ENCODE results near the gene EGFL7. TPM values are rescaled to one million over a fixed set of nuclear protein-coding genes. Genes with fewer than 3 reads are reported as not detected.

Gene EGFL7
- polyA plus RNA-seq, 1 donor, result 90.8 TPM

DNA sequence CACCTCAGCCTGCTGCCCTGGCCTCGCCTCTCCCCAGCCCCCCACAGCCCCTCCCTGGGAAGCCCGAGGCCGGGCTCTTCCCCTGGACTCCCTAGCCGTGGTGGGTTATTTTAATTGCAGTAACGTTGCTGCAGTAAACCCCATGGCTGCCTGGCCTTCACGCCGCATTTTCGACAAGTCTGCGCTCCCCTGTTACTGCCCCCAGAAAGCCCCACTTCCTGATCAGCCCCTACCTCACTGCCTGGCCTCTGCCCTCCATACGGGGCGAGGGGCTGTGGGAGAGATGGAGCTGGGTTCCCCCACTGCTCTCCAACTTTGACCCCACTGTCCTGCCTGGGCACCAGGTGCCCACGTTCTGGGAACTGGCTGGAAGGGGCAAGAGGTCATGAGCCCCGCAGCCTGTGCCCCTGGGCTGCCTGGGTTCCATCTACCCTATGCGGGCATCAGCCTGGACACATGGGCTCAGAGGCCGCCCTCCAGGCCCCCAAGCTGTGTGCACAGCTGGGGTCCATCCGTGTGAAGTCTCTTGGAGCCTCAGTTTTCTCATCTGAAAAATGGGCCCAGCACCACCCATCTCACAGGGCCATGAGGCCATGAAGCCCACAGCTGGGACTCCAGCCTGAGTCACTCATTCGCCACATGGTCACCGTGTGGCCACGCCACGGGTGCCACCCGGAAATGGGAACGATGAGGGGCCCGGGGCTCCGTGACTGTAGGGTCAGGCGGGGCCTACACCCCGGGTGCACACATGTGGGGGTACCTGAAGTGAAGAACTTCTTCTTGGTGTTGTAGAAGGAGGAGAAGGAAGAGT is 11.5 kb downstream of the EGFL7 start:
- DNase-seq, result no peak

DNA sequence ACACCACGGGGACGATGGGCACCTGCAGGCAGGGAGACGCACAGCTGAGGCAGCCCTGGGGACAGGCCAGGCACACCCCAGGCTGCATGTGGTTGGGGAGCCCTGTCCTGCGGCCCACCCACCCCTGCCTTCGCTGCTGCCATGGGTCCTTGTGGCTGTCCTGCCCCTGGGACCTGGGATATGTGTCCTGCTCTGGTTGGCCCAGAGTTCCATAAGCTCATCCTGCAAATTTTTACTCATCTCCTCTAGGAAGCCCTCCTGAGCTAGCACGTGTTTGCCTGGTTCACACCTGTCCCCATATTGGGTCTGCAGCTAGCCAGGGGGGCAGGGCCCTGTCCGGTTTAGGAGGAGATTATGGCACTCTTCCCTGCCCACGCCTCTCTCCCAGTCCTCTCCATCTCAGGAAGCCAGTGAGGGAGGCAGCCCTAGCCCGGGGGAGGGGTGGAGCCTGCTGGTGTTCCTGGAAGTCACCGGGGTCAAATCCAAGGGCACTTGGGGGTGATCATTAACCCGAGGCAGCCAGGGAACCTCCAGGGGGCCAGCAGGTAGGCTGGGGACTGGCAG is 12.2 kb downstream of the EGFL7 start:
- no peak for DNase-seq

GRCh38 chr9:136675477-136676296 is 13.0 kb downstream of the EGFL7 start:
- no peak for DNase-seq

- DNase-seq, result no peak
These were observed 13.6 kb downstream of the EGFL7 start for GRCh38 chr9:136676297-136676794.

- DNase-seq, result no peak
These were observed 14.4 kb downstream of the EGFL7 start for GRCh38 chr9:136676920-136677686.

- DNase-seq, result no peak
These were observed 15.3 kb downstream of the EGFL7 start for GRCh38 chr9:136678034-136678433.

DNA sequence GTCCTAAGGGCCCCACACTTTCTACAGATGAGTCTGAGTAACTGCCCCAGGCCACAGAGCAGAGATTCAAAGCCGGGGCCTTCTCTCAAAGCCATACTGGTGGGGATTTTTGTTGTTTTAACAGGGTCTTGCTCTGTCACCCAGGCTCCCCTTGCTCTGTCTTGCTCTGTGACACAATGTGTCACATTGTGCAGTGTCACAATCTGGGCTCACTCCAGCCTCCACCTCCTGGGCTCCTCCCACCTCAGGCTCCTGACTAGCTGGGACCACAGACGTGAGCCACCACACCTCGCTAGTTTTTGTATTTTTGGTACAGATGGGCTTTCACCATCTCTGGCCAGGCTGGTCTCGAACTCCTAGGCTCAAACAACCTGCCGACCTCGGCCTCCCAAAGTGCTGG is 15.9 kb downstream of the EGFL7 start:
- DNase-seq, result no peak

GRCh38 chr9:136679431-136679941 is 16.8 kb downstream of the EGFL7 start:
- no peak for DNase-seq

DNA sequence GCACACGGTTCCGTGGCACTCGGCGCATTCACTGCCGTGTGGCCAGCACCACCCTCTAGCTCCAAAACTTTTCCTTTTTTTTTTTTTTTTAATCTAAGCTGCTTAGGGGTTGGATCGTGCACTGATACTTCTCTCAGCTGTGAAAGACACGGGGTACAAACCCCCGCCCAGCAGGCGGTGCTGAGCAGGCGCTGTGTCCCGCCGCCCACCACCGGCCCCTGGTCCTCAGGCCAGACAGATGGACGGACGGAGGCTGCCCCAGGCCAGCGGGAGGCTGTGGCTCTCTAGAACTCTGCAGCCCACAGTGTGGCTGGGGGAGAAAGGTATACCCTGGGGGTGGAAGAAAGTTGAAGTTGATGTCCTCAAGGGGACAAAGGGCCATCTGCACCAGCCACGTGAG is 18.3 kb downstream of the EGFL7 start:
- no peak for DNase-seq

- DNase-seq, result no peak
These were observed 19.4 kb downstream of the EGFL7 start for GRCh38 chr9:136681945-136682699.

GRCh38 chr9:136682710-136683109 is 20.0 kb downstream of the EGFL7 start:
- DNase-seq, result no peak

DNA sequence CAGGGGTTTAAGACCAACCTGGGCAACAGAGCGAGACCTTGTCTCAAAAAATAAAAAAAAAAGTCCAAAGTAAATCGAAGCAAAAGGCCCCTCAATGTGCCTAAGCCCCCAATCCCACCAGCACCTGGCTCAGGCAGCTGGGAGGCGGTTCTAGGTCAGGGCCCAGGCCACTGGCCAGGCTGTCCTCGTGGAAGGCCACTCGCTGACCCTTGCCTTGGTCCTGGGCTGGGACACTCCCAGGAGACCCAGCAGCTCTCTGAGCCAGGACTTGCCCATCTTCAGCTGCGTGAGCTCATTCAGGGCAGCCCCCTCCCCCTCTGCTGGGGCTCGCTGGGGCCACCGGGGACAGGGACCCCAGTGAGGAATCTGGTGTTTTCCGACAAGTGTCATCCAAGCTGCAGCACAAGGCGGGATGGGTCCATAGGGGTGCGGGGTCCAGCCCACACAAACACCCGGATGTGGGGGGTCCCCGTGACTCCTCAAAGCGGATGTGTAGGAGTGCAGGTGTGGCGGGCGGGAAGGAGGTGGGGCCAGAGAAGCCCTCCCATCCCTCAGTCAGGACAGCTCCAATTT is 20.5 kb downstream of the EGFL7 start:
- DNase-seq, result no peak

DNA sequence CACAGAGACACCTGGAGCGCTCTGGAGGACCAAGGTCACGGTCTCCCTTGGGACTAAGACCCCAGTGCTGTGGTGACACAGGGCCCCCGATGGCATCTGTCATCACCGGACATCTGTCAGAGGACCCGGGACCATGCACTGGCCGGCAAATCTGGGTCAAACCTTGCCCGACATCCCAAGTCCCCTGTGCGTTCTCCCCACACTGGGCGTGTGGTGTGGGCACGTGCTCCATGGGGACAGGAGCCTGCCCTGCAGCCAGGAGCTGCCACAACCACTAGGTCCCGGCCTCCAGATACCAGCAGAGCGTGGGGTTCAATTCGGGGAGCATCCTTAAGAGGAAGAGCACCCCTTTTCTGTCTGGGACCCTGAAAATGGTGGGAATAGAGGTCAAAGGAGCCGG is 21.0 kb downstream of the EGFL7 start:
- DNase-seq, result no peak

DNA sequence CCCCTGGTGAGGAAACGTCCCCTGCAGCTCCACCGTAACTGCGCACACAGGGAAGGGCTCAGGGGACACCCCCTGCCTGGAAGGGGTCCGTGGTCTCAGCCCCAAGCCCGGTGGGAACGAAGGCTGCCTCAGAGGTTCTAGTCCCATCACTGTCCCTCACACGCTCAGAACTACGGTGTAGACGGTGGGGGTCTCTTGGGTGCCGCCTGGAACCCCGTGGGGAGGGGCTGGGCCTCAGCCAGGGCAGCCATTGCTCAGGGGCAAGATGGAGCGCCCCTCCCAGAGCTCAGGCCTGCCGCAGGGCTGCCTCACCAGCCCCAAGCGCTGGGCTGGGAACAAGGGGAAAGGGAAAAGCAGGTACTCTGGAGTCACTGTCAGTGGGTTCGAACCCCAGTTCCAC is 21.6 kb downstream of the EGFL7 start:
- no peak for DNase-seq

- DNase-seq, result no peak
These were observed 22.1 kb downstream of the EGFL7 start for GRCh38 chr9:136684799-136685198.

DNA sequence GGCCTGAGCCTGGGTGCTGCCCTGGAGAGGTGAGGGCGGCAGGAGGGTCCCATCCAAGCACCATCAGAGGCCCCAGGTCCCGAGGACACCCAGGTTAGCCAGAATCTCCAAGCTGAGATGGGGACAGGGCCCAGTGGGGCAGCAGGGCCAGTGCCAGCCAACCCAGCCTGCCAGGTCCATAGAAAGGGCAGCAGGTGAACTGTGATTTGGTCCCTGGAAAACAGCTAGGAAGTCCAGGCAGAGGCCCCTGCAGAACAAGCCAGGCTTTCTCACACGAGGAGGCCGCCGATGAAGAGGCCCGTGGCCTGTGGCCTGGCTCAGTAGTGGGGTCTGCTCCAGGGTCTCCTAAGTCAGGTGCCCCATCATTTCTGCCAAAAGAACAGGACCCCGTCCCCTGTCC is 22.5 kb downstream of the EGFL7 start:
- no peak for DNase-seq

GRCh38 chr9:136685790-136686533 is 23.2 kb downstream of the EGFL7 start:
- no peak for DNase-seq

GRCh38 chr9:136686534-136686793 is 23.7 kb downstream of the EGFL7 start:
- no peak for DNase-seq

DNA sequence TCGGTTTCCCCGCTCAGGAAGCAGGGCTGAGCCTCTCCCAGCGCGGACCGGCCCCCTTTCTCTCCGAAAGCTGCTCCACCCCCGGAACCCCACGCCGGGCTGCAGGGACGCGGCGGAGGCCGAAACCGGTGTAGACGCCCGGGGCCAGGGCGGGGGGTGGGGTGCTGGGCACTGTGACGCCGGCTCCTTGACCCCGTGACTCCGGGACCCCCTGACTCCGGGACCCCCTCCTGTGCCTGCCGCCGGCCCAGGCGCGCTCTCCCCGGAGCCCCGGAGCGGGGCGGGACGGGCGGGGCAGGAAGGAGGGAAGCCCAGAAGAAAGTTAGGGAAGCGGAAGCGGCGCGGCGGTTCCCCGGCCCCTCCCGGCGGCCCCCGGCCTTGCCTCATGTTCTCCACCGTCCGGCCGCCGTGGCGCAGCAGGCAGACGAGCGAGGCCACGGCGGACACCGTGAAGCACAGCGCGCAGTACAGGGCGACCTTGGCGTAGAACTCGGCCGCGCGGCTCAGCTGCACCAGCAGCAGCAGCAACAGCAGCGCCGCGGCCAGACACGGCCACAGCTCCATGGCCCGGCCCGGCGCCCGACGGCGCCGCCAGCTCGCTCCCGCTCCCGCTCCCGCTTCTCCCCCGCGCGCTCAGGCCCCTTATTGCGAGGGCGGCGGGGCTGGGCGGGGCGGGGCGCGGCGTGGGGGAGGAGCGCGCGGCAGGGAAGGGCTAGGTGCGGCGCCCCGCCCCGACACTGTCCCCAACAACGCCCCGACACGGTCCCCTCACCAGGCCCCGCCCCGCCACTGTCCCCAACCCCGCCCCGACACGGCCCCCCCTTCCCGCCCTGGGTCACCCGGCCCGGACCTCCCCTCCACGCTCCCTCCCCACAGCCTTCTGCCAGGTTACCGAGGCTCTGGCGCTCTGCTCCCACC is 24.3 kb downstream of the EGFL7 start, which contains the start of gene AGPAT2:
Gene AGPAT2 (minus strand): TSS at position 664 of the 918 bp plus-strand sequence. CDS start 100 bp downstream, at position 564.
- peak; percentile 55 for DNase-seq
